SK-N-SH (cell line): Measurements from ENCODE around the gene LRMDA. TPM values are rescaled to one million over a fixed set of nuclear protein-coding genes. Genes with fewer than 3 reads are reported as not detected.

Experiments
- CTCF ChIA-PET: fragments of 300-600, 350-600 bp; formaldehyde crosslinking; extraction: SDS; loops from one replicate; lab custom pipeline; 2021; lab: Yijun Ruan, JAX
- POLR2A ChIA-PET: fragments of 350-600 bp; sonication (Branson Sonifier 250); formaldehyde crosslinking; extraction: SDS; loops from one replicate; lab custom pipeline; 2020; ENCODE audit warnings: antibody characterized with exemption, inconsistent platforms; lab: Yijun Ruan, JAX
- DNase-seq: peaks from one replicate; pipeline ENCODE4 v3.0.0; 2012
- H2AFZ ChIP-seq: fragments of 200-600 bp; sonication (generic); 2 replicates; pipeline ENCODE4 v1.8.1; 2016; ENCODE audit warnings: antibody characterized with exemption, mild to moderate bottlenecking, low read depth
- H3F3A ChIP-seq: fragments of 200-600 bp; sonication (generic); replicated peaks from 2 replicates; pipeline ENCODE3; 2016; ENCODE audit warnings: antibody characterized with exemption, mild to moderate bottlenecking; ENCODE audit not compliant: insufficient read depth
- H3K27ac ChIP-seq, 2 experiments: fragments of 200-500 bp in 1 of 2; fragments of 200-600 bp in 1 of 2; sonication (Bioruptor generic) in 1 of 2; sonication (generic), shearing (Covaris generic) in 1 of 2; 2 replicates each; pipeline versions ENCODE4 v1.5.1 to v1.6.1; 2014 to 2016; ENCODE audit warnings: low read depth in 2 of 2, inconsistent platforms in 1 of 2, low read length in 1 of 2, mild to moderate bottlenecking in 1 of 2, mixed read lengths in 1 of 2
- H3K27me3 ChIP-seq: fragments of 200-600 bp; sonication (generic), shearing (Covaris generic); 2 replicates; pipeline ENCODE4 v1.6.1; 2016; ENCODE audit warnings: mixed run types; ENCODE audit not compliant: insufficient read depth
- H3K36me3 ChIP-seq, 2 experiments: fragments of 200-500 bp in 1 of 2; fragments of 200-600 bp in 1 of 2; sonication (Bioruptor generic) in 1 of 2; sonication (generic) in 1 of 2; replicated peaks in 1 of 2; 2 replicates each; pipeline versions ENCODE3 to v1.5.1; 2014 to 2016; ENCODE audit warnings: low read length in 1 of 2, mild to moderate bottlenecking in 1 of 2; ENCODE audit not compliant: insufficient read depth in 2 of 2, control insufficient read depth in 1 of 2
- H3K4me1 ChIP-seq, 2 experiments: fragments of 200-500 bp in 1 of 2; fragments of 200-600 bp in 1 of 2; sonication (Bioruptor generic) in 1 of 2; sonication (generic), shearing (Covaris generic) in 1 of 2; 2 replicates each; pipeline versions ENCODE4 v1.5.1 to v1.6.1; 2014 to 2016; ENCODE audit warnings: low read depth in 1 of 2, low read length in 1 of 2, mixed run types in 1 of 2; ENCODE audit not compliant: insufficient read depth in 2 of 2, control insufficient read depth in 1 of 2
- H3K4me2 ChIP-seq: fragments of 200-600 bp; sonication (generic), shearing (Covaris generic); 2 replicates; pipeline ENCODE4 v1.6.1; 2017; ENCODE audit warnings: mixed run types
- H3K4me3 ChIP-seq, 2 experiments: fragments of 200-500 bp in 1 of 2; fragments of 200-600 bp in 1 of 2; sonication (Bioruptor generic) in 1 of 2; sonication (generic), shearing (Covaris generic) in 1 of 2; 2 replicates each; pipeline versions ENCODE4 v1.5.1 to v1.8.1; 2014 to 2016; ENCODE audit warnings: low read depth in 2 of 2, inconsistent platforms in 1 of 2, low read length in 1 of 2, mild to moderate bottlenecking in 1 of 2, mixed read lengths in 1 of 2, moderate library complexity in 1 of 2
- H3K79me2 ChIP-seq: fragments of 200-600 bp; sonication (generic); 2 replicates; pipeline ENCODE4 v1.8.1; 2017; ENCODE audit warnings: mild to moderate bottlenecking; ENCODE audit not compliant: insufficient read depth
- H3K9ac ChIP-seq: fragments of 200-600 bp; sonication (generic); 2 replicates; pipeline ENCODE4 v1.6.1; 2017; ENCODE audit warnings: mixed run types
- H3K9me2 ChIP-seq: fragments of 200-600 bp; sonication (generic); 2 replicates; pipeline ENCODE4 v1.6.1; 2017; ENCODE audit warnings: mixed run types
- H3K9me3 ChIP-seq: fragments of 200-600 bp; sonication (generic); 2 replicates; pipeline ENCODE4 v1.6.1; 2017; ENCODE audit warnings: mixed run types, mild to moderate bottlenecking, moderate library complexity
- H4K20me1 ChIP-seq: fragments of 200-600 bp; sonication (generic); 2 replicates; pipeline ENCODE4 v1.6.1; 2017; ENCODE audit warnings: mild to moderate bottlenecking, mixed run types; ENCODE audit not compliant: insufficient read depth
- CHD2 ChIP-seq: fragments of 150-350 bp; IDR thresholded peaks from 2 replicates; pipeline ENCODE4 v1.6.1; 2018; ENCODE audit warnings: low read length; ENCODE audit not compliant: partially characterized antibody
- CTCF ChIP-seq: fragments of 200-600 bp; sonication (generic); IDR thresholded peaks from 2 replicates; pipeline ENCODE4 v1.6.1; 2017; ENCODE audit warnings: antibody characterized with exemption, mild to moderate bottlenecking, moderate library complexity
- GABPA ChIP-seq: IDR thresholded peaks from 2 replicates; pipeline ENCODE4 v1.4.0; 2012; ENCODE audit warnings: low read depth, mild to moderate bottlenecking
- GATA2 ChIP-seq: sonication (generic); formaldehyde crosslinking; IDR thresholded peaks from 2 replicates; pipeline ENCODE4 v1.5.0; 2020; ENCODE audit warnings: mild to moderate bottlenecking, missing genetic modification reagents
- IRF3 ChIP-seq: fragments of 150-350 bp; IDR thresholded peaks from 2 replicates; pipeline ENCODE4 v1.6.1; 2016; ENCODE audit warnings: mild to moderate bottlenecking, low read depth, low read length
- NFIC ChIP-seq: IDR thresholded peaks from 2 replicates; pipeline ENCODE4 v1.4.0; 2012; ENCODE audit warnings: borderline replicate concordance
- NRF1 ChIP-seq: IDR thresholded peaks from 2 replicates; pipeline ENCODE4 v1.6.1; 2012; ENCODE audit warnings: low read depth, mild to moderate bottlenecking, low read length
- PBX3 ChIP-seq: IDR thresholded peaks from 2 replicates; pipeline ENCODE4; 2012
- RAD21 ChIP-seq: IDR thresholded peaks from 2 replicates; pipeline ENCODE4 v1.6.1; 2012; ENCODE audit warnings: mild to moderate bottlenecking, low read length
- RCOR1 ChIP-seq: fragments of 150-350 bp; IDR thresholded peaks from 2 replicates; pipeline ENCODE4 v1.6.1; 2017; ENCODE audit warnings: antibody characterized with exemption, low read length
- REST ChIP-seq: IDR thresholded peaks from 2 replicates; pipeline ENCODE4 v1.6.1; 2012; ENCODE audit warnings: mild to moderate bottlenecking, low read depth, low read length, moderate library complexity
- RFX5 ChIP-seq: IDR thresholded peaks from 2 replicates; pipeline ENCODE4 v1.6.1; 2012; ENCODE audit warnings: mild to moderate bottlenecking, improper control_type of control experiment, low read length
- USF1 ChIP-seq: IDR thresholded peaks from 2 replicates; pipeline ENCODE4 v1.4.0; 2012; ENCODE audit warnings: low read depth, borderline replicate concordance
- WGBS: methylation state at CpG from one replicate; pipeline ENCODE4 v1.1.6; 2017; ENCODE audit warnings: low lambda C conversion rate; 5-methylcytosine and 5-hydroxymethylcytosine counted together
- polyA plus RNA-seq, 3 experiments: library from polyadenylated mRNA; depleted of rRNA; stranded (reverse); fragments of >200 nt; gene quantifications; 2 replicates each; pipeline ENCODE4 v1.2.3, GENCODE V29; 2012

Gene LRMDA
- polyA plus RNA-seq, 1 of the 3 experiments (the other 2 are of a cell fraction): 0.95 TPM

GRCh38 chr10:75793848-75794247 lies 362.4 kb downstream of the LRMDA start:
- H3K9me3 ChIP-seq: no peaks in the 10 kb centered on the region
- H3K4me2 ChIP-seq: no peak overlapping the region
- H3K36me3 ChIP-seq: no peaks in the 10 kb centered on the region
- no peak overlapping the region for H3K4me3 ChIP-seq
- 40% methylated on average over 1 of the region's 1 CpG for WGBS
- H3K4me1 ChIP-seq: no peaks in the 10 kb centered on the region
- DNase-seq: no peak
- H3K9ac ChIP-seq: no peak overlapping the region
- H3K79me2 ChIP-seq: no peaks in the 10 kb centered on the region
- no peak overlapping the region for H2AFZ ChIP-seq
- no peak overlapping the region for H3K27ac ChIP-seq
- no peaks in the 10 kb centered on the region for H4K20me1 ChIP-seq
- no peaks in the 10 kb centered on the region for H3K27me3 ChIP-seq
- no peaks in the 10 kb centered on the region for H3K9me2 ChIP-seq
- H3F3A ChIP-seq: no peaks in the 10 kb centered on the region
- ChIA-PET CTCF (interaction anchor here (0.9 kb wide), 1 partner anchor 11 kb away, joined by 3 read pairs; no protein-coding TSS in a partner anchor), POLR2A (no interaction called here)
- TF ChIP-seq REST: no peak
- TF ChIP-seq NRF1: no peak
- no peak for TF ChIP-seq PBX3
- no peak for TF ChIP-seq RFX5
- no peak for TF ChIP-seq IRF3
- TF ChIP-seq RAD21: no peak
- TF ChIP-seq USF1: no peak
- no peak for TF ChIP-seq CTCF
- no peak for TF ChIP-seq GATA2 (CRISPR knock-in tag)
- no peak for TF ChIP-seq CHD2
- no peak for TF ChIP-seq GABPA
- no peak for TF ChIP-seq NFIC
- no peak for TF ChIP-seq RCOR1
